HG03571 (cell line): ENCODE data around the gene NUP93.

Experiments used
- ATAC-seq: cut with Tn5 transposase; IDR thresholded peaks from one replicate; pipeline ENCODE4 v1.9.1; 2021; ENCODE audit not compliant: unreplicated experiment

Gene NUP93

DNA sequence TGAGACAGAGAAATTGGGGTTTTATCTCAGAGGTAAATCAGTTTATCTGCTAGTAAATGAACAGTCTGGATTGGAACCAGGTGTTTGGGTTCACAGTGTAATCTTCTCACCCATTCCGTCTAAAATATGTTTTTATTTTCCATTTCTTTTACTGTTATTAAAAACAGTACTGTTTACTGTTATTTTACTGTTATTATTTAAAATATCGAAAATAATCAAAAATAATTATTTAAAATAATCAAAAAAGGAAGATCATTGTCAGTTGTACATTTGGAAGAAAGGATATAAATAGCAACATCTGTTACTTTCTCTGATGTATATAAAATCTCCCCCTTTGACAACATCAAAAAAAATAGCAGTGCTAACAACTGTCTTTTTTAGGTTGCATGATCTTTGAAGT is 11.5 kb downstream of the NUP93 start:
- no peak for ATAC-seq

- ATAC-seq: no peak
Observed at GRCh38 chr16:56742030-56742984, 12.4 kb downstream of the NUP93 start.

- no peak for ATAC-seq
Observed at GRCh38 chr16:56743840-56744239, 13.9 kb downstream of the NUP93 start.

DNA sequence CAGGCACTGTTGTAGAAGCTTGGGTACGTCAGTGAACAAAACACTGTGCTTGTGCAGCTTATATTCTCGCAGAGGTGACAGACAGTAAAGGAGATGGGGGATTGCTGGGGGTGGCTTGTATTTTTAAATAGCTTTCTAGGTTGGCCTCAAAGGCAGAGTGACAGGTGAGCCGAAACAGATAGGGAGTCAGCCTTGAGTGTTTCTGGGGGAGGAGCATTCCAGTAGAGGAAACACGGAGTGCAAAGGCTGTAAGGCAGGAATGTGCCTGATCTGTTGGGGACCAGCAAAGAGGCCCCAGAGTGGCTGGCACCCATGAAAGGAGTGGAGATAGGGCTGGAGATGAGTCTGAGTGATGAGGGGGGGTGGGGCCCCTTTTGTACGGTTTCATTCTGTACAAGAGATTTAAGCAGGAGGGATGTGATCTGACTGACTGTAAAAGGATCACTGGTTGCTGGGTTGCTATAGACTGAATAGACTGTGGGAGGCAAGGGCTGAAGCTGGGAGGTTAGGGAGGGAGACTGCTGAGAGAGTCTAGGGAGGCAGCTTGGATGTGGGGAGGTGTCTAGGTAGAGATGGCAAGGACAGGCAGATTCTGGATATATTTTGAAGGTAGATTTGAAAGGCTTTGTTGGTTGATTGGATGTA is 15.2 kb downstream of the NUP93 start:
- no peak for ATAC-seq

DNA sequence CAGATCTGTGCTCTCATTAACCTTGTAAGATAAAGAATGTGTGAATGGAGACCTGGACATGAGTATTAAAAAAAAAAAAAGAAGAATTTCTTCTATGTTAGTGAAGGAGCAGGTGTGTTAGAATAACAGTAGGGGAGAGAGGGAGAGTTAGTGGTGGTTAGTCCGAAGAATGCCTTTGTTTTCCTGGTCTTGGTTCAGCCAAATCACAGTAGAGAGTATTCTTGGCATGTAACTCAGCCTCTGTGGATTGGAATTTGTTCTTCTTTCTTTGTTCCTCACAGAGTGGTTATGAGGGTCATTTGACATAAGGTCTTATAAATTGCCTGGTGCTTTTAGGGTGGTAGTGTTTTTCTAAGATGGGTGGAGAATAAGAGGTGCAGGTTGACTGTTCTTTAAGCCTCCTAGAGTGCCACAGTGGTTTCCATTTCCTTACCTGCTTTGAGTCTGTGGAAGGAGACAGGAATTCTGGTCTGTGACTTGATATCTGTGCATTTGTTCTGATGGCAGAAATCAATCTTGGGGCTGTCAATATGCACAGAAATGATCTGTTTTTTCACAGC is 17.6 kb downstream of the NUP93 start:
- ATAC-seq: no peak

GRCh38 chr16:56748191-56748590 is 18.3 kb downstream of the NUP93 start:
- ATAC-seq: no peak

GRCh38 chr16:56748826-56749225 is 18.9 kb downstream of the NUP93 start:
- ATAC-seq: no peak

- no peak for ATAC-seq
Observed at GRCh38 chr16:56749672-56750491, 20.0 kb downstream of the NUP93 start.

DNA sequence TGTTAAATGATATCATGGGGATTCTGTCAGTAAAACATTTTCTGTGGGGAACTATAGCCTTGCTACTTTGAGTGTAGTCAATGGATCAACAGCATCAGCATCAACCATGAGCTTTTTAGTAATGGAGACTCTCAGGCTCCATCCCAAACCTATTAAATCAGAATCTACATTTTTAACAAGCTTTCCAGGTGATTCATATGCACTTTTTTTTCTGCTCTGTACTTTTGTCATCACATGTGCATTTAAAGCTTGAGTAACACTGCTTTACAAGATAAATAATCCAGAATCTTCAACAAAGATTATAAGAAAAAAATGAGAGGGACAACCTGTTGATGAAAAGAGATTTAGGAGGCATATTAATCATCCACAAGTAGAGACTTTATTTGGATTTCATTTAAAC is 23.5 kb downstream of the NUP93 start:
- no peak for ATAC-seq

- ATAC-seq: no peak
Observed at GRCh38 chr16:56755038-56755437, 25.1 kb downstream of the NUP93 start.

DNA sequence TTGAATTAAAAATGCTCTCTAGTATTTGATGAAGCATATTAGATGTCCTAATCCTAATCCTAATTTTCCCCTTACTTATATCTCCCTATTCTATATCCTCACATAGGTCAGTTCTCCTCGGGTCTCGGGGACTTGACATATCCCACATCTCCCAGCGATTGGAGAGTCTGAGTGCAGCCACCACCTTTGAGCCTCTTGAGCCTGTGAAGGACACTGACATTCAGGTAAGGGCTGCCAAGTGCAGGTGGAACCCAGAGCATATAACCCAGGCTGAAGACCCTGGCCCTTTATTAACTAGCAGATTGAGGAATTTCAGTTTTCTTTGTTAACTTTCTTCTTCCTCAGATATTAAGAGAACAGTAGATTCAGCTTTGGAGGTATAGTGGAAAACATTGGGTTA is 28.5 kb downstream of the NUP93 start:
- ATAC-seq: no peak

DNA sequence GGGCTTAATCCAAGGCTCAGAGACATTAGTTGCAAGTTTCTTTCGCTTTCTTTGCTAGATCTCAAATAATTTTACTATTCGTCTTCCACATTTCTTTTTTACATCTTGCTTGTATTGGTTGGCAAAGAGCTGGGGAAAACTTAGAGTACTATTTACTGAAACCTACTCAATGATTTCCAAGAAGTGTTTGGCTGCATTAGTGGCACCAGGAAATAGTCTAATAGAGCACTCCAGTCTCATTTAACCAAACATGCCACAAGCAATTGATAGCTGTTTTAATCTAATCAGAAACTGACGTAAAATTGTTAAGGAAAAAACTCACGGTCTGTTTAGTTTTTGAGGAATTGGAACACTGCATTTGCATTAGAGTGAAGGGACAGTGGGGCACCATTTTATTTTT is 29.0 kb downstream of the NUP93 start:
- ATAC-seq: no peak

GRCh38 chr16:56763291-56763916 is 33.5 kb downstream of the NUP93 start:
- ATAC-seq: no peak

DNA sequence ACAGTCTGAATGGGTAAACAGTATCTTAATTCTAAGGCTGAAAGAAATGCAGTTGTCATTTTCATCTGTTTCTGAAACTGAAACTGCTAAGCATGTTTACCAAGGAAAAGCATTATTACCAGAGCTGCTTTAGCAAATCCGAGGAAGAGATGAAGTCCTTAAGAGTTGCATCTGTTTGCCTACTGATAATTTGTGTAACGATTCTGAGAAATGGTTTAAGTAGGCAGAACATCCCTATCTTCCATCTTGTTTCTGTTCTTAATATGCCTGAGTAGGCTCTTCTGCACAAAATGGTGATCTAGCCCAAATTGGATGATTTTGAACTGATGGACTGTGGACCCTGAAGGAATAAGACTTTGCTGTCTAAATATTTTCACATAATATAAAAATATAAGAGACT is 34.9 kb downstream of the NUP93 start:
- no peak for ATAC-seq

- ATAC-seq: no peak
Observed at GRCh38 chr16:56765949-56766348, 36.0 kb downstream of the NUP93 start.

DNA sequence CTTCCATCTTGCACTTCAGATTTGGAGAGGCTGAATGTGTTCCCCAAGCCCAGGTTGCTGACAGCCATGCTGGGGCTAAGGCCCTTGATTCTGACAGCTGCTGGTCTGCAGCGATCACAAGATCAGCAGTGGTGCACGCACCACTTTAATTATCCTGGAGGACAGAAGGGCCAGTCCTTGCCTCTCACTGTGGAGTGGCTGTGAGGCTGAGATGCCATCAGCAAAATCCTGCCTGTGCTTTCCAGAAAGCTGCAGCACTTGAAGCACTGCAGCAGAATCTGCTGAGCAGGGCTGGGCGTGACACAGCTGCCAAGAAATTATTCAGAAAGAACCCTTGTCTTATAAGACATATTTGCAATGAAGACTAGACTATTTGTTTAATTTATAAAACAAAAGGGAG is 37.1 kb downstream of the NUP93 start:
- ATAC-seq: no peak

DNA sequence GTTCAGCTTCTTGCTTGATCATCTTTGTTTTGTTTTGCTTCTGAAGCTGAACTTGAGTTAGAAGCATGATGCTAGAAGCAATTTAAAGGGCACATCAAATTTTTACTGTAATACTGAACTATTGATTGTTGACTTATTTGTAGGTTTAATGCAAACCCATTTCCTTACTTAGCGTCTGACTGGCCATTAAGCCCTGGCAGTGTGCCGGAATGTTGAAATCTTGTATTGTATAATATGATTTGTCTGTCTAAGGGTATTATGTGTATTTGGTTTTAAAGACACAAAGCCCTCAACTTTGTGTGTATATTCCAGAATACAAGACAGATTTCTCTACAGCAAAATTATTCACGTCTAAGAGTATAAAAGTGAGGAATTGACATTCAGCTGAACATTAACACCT is 39.7 kb downstream of the NUP93 start:
- no peak for ATAC-seq

DNA sequence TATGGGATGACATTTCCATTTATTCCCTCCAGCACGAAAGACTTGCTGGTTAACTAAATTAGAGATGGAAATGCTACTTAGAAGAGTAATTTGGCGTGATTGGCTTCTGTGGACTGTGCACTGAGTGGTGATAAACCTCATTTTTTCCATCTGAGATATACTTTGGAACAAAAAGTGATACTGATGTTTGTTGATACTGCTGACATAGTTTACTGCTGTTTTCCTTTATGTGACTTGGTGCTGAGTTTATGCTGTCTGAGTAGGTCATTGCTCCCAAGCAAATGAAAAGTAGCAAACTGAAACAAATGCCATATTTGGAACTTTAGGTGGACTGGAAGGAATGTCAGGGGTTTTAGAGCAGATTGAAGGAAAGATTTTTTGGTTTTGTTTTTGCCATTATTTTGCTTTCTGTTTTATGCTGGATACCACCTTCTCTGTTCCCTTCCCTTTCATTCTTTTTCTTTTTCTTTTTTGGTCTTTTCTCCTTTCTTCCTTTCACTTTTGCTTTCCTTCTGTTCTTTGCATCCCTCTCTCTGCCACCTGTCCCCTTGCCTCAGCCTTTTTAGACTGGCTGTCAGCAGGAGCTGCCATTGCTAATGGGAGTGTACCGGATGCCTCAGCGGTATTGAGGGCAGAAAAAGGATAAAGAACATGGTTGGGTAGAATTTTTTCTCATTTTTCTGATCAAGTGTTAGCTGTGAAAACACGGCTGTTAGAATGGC is 41.8 kb downstream of the NUP93 start:
- ATAC-seq: no peak

DNA sequence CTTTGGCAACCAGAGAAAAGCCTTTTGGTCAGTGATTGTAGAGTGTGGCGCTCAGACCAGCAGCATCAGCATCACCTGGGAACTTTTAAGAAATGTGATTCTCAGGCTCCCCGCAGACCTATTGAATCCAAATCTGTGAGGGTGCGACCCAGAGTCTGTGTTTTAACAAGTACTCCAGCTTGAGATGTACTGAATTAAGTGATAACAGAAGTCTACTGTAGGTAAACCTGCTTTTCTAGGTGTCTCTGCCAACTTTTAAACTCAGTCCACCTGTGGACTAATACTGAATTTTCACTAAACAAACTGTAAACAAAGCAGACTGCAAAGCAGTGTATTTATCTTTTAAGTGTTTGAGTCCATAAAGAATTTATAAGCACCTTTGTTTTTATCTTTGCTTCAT is 43.6 kb downstream of the NUP93 start:
- no peak for ATAC-seq

- ATAC-seq: no peak
Observed at GRCh38 chr16:56774016-56774680, 44.2 kb downstream of the NUP93 start.
